ENCODE data around the gene SLC17A5.

GRCh38 chr6:73586416-73586974 is 67.3 kb downstream of the SLC17A5 start:
- TF ChIP-seq CTCF (IDR thresholded peaks at IDR 0.05) (no peak), EZH2phosphoT487 (IDR thresholded peaks at IDR 0.05) (no peak)
